Stimulated activated CD8-positive, alpha-beta memory T cell treated with anti-CD3 and anti-CD28 coated beads, Interleukin-2, amount 100 ng/mL, for 48 hours (primary cell): ENCODE data around the gene ADK.
"Not testable (repeated sequence)": the region's sequence is repeated elsewhere in the genome, so short reads cannot be mapped to it uniquely, and the experiment has no call there.

Experiments used
- DNase-seq, 2 donors: peaks; one replicate each; pipeline ENCODE4 v3.0.0-alpha.2; 2020; ENCODE audit warnings: low read depth in 2 of 2

ADK gene

GRCh38 chr10:74488907-74489306 is 337.9 kb downstream of the ADK start:
- no peak for DNase-seq

- no peak for DNase-seq
Observed at GRCh38 chr10:74490551-74490950, 339.5 kb downstream of the ADK start.

GRCh38 chr10:74491014-74491413 is 340.0 kb downstream of the ADK start:
- DNase-seq: no peak

GRCh38 chr10:74496276-74496675 is 345.3 kb downstream of the ADK start:
- DNase-seq: not testable (repeated sequence)

- not testable (repeated sequence) for DNase-seq
Observed at GRCh38 chr10:74498664-74499063, 347.6 kb downstream of the ADK start.

GRCh38 chr10:74500026-74500704 is 349.1 kb downstream of the ADK start:
- no peak for DNase-seq

- DNase-seq: no peak
Observed at GRCh38 chr10:74500816-74501215, 349.8 kb downstream of the ADK start.

GRCh38 chr10:74502963-74503608 is 352.1 kb downstream of the ADK start:
- no peak for DNase-seq

GRCh38 chr10:74507951-74508350 is 356.9 kb downstream of the ADK start:
- DNase-seq: no peak

GRCh38 chr10:74510594-74510993 is 359.6 kb downstream of the ADK start:
- DNase-seq: no peak

GRCh38 chr10:74511051-74511450 is 360.0 kb downstream of the ADK start:
- DNase-seq: no peak

- DNase-seq: no peak
Observed at GRCh38 chr10:74514322-74514721, 363.3 kb downstream of the ADK start.

GRCh38 chr10:74518061-74518460 is 367.0 kb downstream of the ADK start:
- DNase-seq: no peak

GRCh38 chr10:74521526-74521925 is 370.5 kb downstream of the ADK start:
- no peak for DNase-seq

- no peak for DNase-seq
Observed at GRCh38 chr10:74523199-74523598, 372.2 kb downstream of the ADK start.

GRCh38 chr10:74525885-74526284 is 374.9 kb downstream of the ADK start:
- no peak for DNase-seq

GRCh38 chr10:74527611-74528010 is 376.6 kb downstream of the ADK start:
- DNase-seq: not testable (repeated sequence)

- no peak for DNase-seq
Observed at GRCh38 chr10:74529205-74529604, 378.2 kb downstream of the ADK start.

GRCh38 chr10:74530981-74531380 is 380.0 kb downstream of the ADK start:
- DNase-seq: no peak

- DNase-seq: no peak
Observed at GRCh38 chr10:74539317-74539716, 388.3 kb downstream of the ADK start.

GRCh38 chr10:74541375-74541774 is 390.4 kb downstream of the ADK start:
- no peak for DNase-seq

- no peak for DNase-seq
Observed at GRCh38 chr10:74542077-74542476, 391.1 kb downstream of the ADK start.

- DNase-seq: no peak
Observed at GRCh38 chr10:74543276-74543675, 392.3 kb downstream of the ADK start.

GRCh38 chr10:74544106-74544505 is 393.1 kb downstream of the ADK start:
- DNase-seq: no peak
